Frontal cortex (tissue), 4 donors: ENCODE measurements around the gene UBE2QL1. TPM values are rescaled to one million over a fixed set of nuclear protein-coding genes. Genes with fewer than 3 reads are reported as not detected.

Source experiments
- DNase-seq, 2 donors: peaks; one replicate each; pipeline ENCODE4 v3.0.0; 2012; ENCODE audit warnings: low spot score in 2 of 2
- FAIRE-seq: peaks from 2 replicates; lab custom pipeline; 2012; peaks lifted over from hg19 to GRCh38; lab: Jason Lieb, UNC
- total RNA-seq: library from RNA; depleted of rRNA; stranded (reverse); fragments of >200 nt; gene quantifications from one replicate; pipeline ENCODE4 v1.2.3, GENCODE V29; 2014
- donor health status: control.
- donor health status: control.
- donor health status: control.

The UBE2QL1 gene
- 39.1 TPM for total RNA-seq

GRCh38 chr5:6448622-6449464 lies at the start of gene UBE2QL1:
Gene UBE2QL1 (plus strand): TSS chr5:6448859. CDS start chr5:6448894, 35 bp downstream.
- no peak for FAIRE-seq
- DNase-seq: peak in 1 of 2 donors; percentile 41

GRCh38 chr5:6399980-6400910 lies 48.4 kb upstream of the UBE2QL1 start:
- FAIRE-seq (no peak), DNase-seq (no peak)

GRCh38 chr5:6401410-6401809 lies 47.2 kb upstream of the UBE2QL1 start:
- no peak for DNase-seq

GRCh38 chr5:6402939-6403338 lies 45.7 kb upstream of the UBE2QL1 start:
- no peak for DNase-seq
- no peak for FAIRE-seq

More at GRCh38 chr5:6401410-6401809, 47.2 kb upstream of the UBE2QL1 start:
- FAIRE-seq: no peak

GRCh38 chr5:6403416-6403815 lies 45.2 kb upstream of the UBE2QL1 start:
- DNase-seq (no peak), FAIRE-seq (no peak)

GRCh38 chr5:6404129-6404528 lies 44.5 kb upstream of the UBE2QL1 start:
- FAIRE-seq: no peak
- no peak for DNase-seq

- DNase-seq (no peak), FAIRE-seq (no peak)
Observed at GRCh38 chr5:6405591-6405990, 43.1 kb upstream of the UBE2QL1 start.

GRCh38 chr5:6407558-6408259 lies 41.0 kb upstream of the UBE2QL1 start:
- no peak for DNase-seq
- FAIRE-seq: no peak

GRCh38 chr5:6408260-6408596 lies 40.4 kb upstream of the UBE2QL1 start:
- DNase-seq (no peak), FAIRE-seq (no peak)

GRCh38 chr5:6408627-6409446 lies 39.8 kb upstream of the UBE2QL1 start:
- FAIRE-seq: no peak
- DNase-seq: no peak

GRCh38 chr5:6410421-6410820 lies 38.2 kb upstream of the UBE2QL1 start:
- DNase-seq: no peak
- no peak for FAIRE-seq

- no peak for DNase-seq
Observed at GRCh38 chr5:6411141-6411540, 37.5 kb upstream of the UBE2QL1 start.

GRCh38 chr5:6412811-6413210 lies 35.8 kb upstream of the UBE2QL1 start:
- FAIRE-seq: no peak
- DNase-seq: no peak

More at GRCh38 chr5:6411141-6411540, 37.5 kb upstream of the UBE2QL1 start:
- FAIRE-seq: no peak

GRCh38 chr5:6417657-6418056 lies 31.0 kb upstream of the UBE2QL1 start:
- FAIRE-seq (no peak), DNase-seq (no peak)

- DNase-seq (no peak), FAIRE-seq (no peak)
Observed at GRCh38 chr5:6418679-6419276, 29.9 kb upstream of the UBE2QL1 start.

- no peak for DNase-seq
- FAIRE-seq: no peak
Observed at GRCh38 chr5:6419340-6419852, 29.3 kb upstream of the UBE2QL1 start.

- no peak for DNase-seq
- FAIRE-seq: no peak
Observed at GRCh38 chr5:6423327-6424109, 25.1 kb upstream of the UBE2QL1 start.

GRCh38 chr5:6424110-6424659 lies 24.5 kb upstream of the UBE2QL1 start:
- FAIRE-seq: no peak
- DNase-seq: no peak
